Hepatocyte (in vitro differentiated cells): ENCODE results near the gene G2E3.

Source experiments
- CTCF ChIP-seq: fragments of 200-600 bp; sonication (generic); IDR thresholded peaks from 2 replicates; pipeline ENCODE4 v1.5.1; 2016; ENCODE audit warnings: antibody characterized with exemption, mild to moderate bottlenecking; ENCODE audit not compliant: poor library complexity
- EZH2 ChIP-seq: fragments of 200-600 bp; sonication (generic); IDR thresholded peaks from 2 replicates; pipeline ENCODE4 v1.6.1; 2016; ENCODE audit warnings: antibody characterized with exemption, mild to moderate bottlenecking, borderline replicate concordance

GRCh38 chr14:30547388-30548048, 11.4 kb upstream of the G2E3 start:
- TF ChIP-seq CTCF (no peak), EZH2 (no peak)
